H1 (cell line): ENCODE data around the gene TMEM253. TPM values are rescaled to one million over a fixed set of nuclear protein-coding genes. Genes with fewer than 3 reads are reported as not detected.

ENCODE experiments used
- BACH1 ChIP-seq: IDR thresholded peaks from 2 replicates; pipeline ENCODE4 v1.6.1; 2012; ENCODE audit warnings: low read length, improper control_type of control experiment
- CHD2 ChIP-seq: IDR thresholded peaks from 2 replicates; pipeline ENCODE4 v1.6.1; 2012; ENCODE audit warnings: low read length, improper control_type of control experiment
- CHD7 ChIP-seq: fragments of 300-600 bp; sonication (generic); IDR thresholded peaks from 2 replicates; pipeline ENCODE4 v1.7.1; 2012; ENCODE audit warnings: low read length, moderate library complexity, mild to moderate bottlenecking, inconsistent platforms; ENCODE audit not compliant: insufficient replicate concordance
- GTF2F1 ChIP-seq: IDR thresholded peaks from 2 replicates; pipeline ENCODE4 v1.6.1; 2012; ENCODE audit warnings: low read depth, low read length, improper control_type of control experiment, borderline replicate concordance
- YY1 ChIP-seq: IDR thresholded peaks from 2 replicates; pipeline ENCODE4 v1.6.1; 2011; ENCODE audit warnings: low read depth, mild to moderate bottlenecking, low read length
- polyA plus RNA-seq, 7 experiments: library from polyadenylated mRNA; depleted of rRNA in 3 of 7; stranded (reverse) in 5 of 7; unstranded in 2 of 7; fragments of >200 nt in 5 of 7; fragments of 200-250 nt in 2 of 7; gene quantifications; 1 replicate in 5 of 7; 2 replicates in 1 of 7; 4 replicates in 1 of 7; pipeline versions ENCODE4 v1.2.1 to v1.2.3, GENCODE V29; 2011 to 2013; ENCODE audit warnings: missing spikeins in 2 of 7, mixed read lengths in 2 of 7
- total RNA-seq: library from RNA; stranded (reverse); fragmentation: NEBNext Ultra II Directional; extraction: Animal tissue kit (Norgen Biotek cat#: 25700); gene quantifications from 2 replicates; pipeline ENCODE4 v1.2.1, GENCODE V29; 2021

Gene TMEM253
- total and polyA plus RNA-seq, 2 of the 8 experiments (the other 6 are each of a cell fraction or from before 2014, with no cell fraction given), result 1.9 to 2.2 TPM

- TF ChIP-seq CHD7 (no peak), BACH1 (no peak), GTF2F1 (no peak), YY1 (no peak), CHD2 (no peak)
Measured at GRCh38 chr14:21056520-21057163, 44.2 kb upstream of the TMEM253 start (continued).
